Fibroblast of gingiva (primary cell): Measurements from ENCODE around the gene CEP170B.
"Not testable (repeated sequence)": the region's sequence is repeated elsewhere in the genome, so short reads cannot be mapped to it uniquely, and the experiment has no call there.

ENCODE experiments used
- DNase-seq: peaks from one replicate; pipeline ENCODE4 v3.0.0-alpha.2; 2011; ENCODE audit warnings: low read depth

CEP170B gene

DNA sequence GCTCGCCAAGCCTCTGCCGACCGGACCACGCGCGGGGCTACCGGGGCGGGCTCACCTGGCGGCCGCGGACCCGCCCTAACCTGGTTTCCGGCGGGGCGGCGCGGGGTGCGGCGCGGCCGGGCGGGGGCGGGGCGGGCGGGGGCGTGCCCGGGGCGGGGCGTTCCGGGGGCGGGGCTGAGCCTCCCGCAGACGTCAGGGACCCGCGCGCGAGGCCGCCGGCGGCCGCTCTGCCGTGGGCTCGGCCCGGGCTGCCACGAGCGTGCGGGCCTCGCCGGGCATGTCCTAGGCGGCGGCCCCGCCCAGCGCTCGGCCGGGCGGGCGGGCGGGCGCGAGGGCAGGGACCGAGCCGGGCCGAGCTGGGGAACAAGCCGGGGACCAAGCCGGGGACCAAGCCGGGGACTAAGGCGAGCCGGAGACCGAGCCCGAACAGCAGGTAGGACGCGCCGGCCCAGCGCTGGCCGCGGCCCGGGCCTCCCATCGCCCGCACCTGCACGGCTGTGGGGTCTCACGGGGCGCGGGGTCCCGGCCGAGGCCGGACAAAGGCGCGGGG is at the start of gene CEP170B:
Gene CEP170B, plus strand, starts transcription at position 188 of the 550 bp plus-strand sequence. CDS start 3,183 bp downstream, outside the sequence.
- DNase-seq = peak; percentile 50

DNA sequence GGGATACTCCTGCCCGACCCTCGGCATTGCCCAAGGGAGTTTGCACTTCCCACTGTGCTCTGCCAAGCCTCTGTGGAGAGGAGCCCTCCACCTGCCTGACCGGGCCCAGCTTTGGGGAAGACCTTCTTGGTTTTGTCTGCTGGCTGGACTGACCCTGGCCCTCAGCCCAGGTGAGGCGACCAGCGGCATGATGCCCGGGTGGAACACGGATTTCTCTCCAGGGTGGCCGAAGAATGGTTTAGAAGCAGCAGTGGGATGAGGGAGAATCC is 48.5 kb upstream of the CEP170B start:
- DNase-seq = no peak

DNA sequence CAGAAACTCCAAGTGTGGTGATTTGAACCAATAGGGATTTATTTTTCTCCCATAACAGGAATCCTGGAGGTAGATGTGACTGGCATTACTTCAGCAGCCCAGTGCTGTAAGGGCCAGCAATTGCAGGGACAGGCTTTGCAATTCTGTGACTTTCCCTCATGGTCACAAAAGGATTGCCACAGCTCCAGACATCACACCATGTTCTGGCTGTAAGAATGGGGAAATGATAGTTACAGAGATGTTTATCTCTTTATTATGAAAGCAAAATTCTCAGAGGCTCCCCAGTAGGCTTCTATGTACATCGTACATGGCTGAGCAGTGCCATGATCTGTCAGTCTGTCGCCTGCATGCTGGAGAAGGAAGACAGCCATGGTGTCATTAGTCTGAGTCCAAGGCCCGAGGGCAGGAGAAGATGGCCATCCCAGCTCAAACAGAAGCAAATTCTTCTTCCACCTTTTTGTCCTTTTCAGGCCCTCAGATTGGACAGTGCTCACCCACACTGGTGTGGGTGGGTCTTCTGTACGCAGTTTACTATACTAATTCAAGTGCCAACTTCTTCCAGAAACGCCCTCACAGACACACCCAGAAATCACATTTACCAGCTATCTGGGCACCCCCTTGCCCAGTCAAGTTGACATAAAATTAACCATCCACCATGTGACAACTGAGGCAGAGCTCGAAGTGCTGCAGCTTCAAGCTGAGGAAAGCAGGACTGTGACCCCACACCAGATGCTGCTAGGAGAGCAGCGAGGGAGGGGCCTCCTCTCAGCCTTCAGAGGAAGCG is 46.9 kb upstream of the CEP170B start:
- DNase-seq = no peak

DNA sequence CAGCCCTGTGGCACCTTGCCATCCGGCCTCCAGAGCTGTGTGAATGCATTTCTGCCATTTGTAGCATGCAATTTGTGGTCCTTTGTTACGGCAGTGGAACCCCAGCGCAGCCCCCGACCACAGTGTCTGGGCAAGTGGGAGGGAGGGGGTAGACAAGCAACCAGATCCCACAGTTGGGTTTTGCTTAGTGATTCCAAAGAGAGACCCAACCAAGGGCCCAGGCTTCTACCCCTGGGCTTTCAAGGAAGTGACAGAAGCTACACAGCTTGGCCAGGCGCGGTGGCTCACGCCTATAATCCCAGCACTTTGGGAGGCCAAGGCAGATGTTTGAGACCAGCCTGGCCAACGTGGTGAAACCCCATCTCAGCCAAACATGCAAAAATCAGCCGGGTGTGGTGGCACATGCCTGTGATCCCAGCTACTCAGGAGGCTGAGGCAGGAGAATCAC is 46.3 kb upstream of the CEP170B start:
- no peak for DNase-seq

DNA sequence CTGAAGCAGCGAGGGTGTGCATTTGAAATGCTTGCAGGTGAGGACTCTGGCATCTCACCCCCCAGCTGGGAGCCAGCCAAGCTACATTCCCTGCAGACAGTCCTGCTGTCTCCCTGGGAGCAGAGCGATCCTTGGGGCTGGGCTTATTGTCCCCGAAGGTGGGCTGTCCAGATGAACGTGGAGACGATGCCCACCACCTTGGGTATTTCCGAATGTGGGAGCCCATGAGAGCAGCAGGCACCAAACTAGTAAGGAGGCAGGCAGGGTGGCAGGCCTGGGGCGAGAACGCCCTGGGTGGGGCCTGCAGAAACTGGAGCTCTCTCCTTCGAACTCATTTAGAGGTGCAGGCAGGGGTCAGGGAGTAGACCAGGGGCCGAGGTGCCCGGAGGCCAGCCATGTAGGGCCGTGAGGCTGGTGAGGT is 45.7 kb upstream of the CEP170B start:
- no peak for DNase-seq

DNA sequence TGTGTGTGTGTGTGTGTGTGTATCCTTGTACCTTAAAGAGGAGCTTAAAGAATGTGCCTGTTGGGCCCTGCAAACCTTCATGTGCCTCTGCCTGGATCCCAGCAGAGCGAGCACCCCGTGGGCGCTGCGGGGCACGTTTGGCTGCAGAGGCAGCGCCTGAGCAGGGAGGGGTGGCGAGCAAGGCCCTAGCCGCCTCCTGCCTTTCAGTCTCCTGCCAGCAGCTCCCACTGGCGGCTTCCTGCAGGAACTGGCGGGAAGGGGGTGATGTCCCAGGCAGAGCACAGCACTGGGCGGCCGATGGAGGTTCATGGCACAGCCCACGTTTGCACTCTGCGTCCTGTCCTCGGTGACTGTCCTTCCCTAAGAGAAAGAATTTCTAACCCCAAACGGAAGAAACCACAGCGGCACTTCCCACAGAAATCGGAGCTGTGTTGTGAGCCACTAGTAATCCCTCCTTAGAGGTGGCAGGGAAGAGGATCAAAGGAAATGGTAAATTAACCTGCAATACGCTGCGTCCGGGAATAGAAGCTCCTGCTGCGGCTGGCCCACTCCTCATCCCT is 44.3 kb upstream of the CEP170B start:
- peak; percentile 68 for DNase-seq

DNA sequence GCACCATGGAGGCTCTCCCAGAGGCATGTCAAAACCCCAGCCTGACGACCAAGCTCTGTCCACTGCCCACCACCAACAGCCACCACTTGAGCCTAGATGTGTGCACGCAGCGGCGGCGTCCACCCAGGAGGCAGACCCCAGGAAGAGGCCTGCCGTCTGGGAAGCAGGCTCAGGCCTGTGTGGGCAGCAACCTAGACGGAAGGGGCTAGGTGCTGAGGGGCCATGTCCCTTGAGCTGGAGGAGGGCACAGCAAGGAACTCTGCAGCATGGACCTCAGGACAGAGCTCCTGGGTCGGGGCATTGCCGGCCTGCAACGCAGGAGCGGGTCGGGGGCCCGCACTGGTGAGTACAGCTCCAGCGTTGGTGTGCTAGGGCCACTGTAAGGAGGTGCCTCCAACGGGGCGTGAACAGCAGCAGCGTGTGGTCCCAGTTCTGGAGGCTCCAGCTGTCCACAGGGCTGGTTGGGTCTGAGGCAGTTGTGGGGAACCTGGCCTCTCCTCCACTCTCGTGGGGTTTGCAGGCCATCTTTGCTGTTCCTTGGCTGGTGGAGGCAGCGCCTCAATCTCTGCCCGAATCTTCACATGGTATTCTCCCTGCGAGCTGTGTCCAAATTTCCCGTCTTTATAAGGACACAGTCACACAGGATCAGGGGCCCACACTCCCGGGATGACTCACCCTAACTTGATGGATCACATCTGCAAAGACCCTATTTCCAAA is 43.7 kb upstream of the CEP170B start:
- DNase-seq = no peak

DNA sequence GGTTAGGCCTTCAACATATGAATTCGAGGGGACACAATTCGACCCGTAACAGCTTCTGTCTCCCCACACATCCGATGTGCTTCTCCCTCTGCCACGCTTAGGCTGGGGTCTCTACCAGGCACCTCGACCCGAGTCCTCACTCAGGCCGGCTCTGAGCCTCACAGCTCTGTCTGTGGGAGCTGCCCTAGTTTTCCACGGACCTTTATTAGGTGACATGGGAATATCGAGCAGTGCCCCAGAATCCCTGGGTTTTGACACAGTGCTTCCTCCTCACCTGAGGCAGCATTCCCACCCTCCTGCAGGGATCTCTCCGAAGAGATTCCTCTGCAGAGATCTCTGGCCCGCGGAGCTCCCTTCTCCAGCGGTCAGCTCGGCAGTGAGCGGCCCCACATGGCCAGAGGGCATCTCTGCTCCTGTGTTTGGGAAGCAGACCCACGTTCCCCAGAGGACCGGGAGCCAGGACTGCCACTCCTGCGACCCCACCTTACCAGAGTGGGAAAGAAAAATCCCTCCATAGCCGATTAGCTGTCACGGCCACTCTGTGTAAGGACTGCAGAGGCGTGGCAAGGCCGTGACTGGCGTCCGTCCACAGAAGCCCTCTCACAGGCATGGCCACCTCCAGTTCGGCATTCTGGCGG is 43.0 kb upstream of the CEP170B start:
- no peak for DNase-seq

DNA sequence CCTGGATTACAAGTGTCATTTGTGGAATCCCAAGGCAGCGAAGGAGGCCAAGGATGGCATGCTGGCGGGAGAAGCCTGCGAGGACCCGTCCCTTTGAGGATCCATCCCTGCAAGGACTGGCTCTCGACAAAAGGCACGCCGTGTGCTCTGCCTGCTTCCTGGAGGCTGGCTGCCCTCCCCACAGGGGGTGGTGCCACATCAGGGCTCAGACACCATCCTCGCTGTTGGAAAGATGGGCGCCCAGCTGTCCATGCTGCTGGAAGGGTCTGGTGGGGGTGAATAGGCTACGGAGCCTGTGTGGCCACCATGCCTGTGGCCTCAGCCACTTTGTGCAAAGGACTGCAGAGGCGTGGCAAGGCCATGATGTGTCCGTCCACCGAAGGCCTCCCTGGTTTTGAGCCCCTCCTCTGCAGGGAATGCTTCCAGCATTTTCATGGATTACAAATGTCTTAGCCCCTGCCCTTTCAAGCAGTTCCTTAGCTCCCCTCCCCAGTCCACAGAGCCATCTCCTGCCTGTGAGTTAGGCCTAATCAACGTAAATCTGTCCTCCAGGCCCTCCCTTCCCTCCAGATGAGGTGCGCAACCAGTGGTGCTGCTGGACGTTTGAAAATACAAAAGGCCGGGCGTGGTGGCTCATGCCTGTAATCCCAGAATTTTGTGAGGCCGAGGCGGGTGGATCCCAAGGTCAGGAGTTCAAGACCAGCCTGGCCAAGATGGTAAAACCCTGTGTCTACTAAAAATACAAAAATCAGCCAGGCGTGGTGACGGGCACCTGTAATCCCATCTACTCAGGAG is 42.0 kb upstream of the CEP170B start:
- no peak for DNase-seq

DNA sequence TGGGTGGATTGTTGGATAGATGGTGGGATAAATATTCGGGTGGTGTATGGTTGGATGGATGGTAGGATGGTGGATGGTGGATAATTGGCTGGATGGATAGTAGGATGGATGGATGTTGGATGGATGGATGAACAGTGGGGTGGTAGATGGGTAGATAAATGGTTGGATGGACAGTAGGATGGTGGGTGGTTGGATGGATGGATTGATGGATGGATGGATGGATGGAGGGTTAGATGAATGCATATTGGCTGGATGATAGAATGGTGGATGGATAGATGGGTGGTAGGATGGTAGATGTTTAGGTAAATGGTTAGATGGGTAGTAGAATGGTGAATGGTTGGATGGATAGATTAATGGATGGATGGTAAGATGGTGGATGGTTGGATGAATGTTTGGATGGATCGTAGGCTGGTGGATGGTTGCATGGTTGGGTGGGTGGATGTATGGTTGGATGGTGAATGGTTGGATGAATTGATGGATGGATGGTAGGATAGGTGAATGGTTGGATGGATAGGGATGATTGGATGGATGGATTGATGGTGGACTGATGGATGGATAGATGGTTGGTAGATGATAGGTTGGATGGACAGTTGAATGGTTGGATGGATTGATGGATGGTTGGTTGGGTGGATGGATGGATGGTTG is 40.6 kb upstream of the CEP170B start:
- DNase-seq = no peak

DNA sequence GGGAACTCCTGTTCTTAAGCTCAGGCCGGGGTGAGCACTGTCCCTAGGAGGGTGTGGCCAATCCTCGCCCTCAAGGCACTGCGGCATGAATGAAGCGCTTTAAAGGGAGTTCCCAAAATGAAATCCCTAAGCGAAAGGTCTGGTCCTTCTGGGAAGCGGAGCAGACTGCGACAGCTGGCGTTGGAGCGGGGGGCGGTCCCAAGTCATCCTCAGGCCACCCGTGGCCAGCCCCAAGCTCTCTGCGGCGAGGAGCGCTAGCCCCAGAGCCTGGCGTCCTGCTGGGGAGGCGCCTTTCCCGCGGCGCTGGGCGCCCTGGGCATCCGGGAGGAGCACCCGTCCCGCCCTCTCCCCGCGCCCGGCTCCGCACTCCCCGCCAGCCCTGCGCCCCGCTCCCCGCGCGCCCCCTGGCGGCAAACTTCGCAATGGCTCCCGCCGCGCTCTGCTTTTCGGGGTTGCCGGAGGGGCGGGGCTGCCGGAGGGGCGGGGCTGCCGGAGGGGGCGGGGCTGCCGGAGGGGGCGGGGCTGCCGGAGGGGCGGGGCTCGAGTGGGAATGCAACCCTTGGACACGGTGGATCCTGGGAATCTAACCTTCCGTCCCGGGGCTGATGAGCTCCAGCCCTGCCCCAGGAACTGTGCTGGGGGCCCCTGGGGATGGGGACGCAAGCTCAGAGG is 38.7 kb upstream of the CEP170B start:
- DNase-seq = peak; percentile 70

DNA sequence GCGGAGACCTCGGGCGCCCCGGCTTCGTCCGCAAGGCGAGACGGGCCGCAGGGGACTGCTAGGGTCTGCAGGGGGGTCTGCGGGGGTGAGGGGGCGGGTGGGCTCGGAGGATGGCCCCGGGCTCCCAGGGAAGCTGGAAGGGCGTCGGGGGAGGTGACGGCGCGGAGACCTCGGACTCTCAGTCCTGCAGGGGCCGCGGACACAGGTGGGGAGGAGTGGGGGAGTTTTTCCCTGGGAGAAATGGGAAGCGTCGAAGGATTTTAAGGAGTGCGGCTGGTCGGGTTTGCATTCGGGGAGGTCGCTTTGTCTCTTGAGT is 38.2 kb upstream of the CEP170B start:
- no peak for DNase-seq

DNA sequence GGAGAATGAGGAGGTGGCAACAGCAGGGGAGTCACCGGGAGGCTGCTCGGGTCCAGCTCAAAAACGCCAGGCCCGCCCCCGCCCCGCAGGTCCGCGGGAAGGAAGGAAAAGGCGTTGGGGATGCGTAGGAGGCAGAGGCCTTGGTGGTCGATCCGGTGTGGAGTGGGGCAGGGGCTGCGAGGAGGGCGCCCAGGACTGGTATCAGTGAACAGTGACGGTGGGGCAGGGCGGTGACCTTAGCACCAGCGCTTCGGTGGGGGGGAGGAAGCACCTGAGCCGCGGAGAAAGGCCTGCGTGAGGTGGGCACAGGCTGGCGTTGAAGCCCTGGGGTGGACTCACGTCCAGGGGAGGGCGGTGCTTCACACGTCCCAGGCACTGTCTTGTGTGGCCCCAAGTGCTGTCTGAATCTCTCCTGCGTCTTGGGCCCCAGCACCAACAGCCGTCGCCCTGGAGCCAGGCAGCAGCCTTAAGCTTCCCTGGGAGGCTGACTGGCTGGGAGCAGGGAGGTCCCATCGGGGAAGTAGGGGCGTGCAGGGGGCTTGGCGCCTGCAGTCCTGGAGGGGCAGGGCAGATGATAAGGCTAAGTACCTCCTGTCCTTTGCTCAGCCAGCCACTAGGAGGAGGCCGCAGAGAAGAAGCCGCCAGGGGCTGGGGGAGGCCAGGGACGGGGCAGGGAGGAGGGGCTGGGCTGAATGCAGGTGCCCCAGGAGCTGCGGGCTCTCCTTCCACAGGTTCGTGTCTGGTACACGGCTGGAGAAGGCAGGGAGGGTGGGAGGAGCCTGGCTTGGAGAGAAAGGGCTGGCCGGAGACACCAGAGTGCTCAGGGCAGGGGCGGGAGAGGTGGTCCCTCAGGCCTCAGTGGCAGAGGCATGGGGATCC is 37.7 kb upstream of the CEP170B start:
- DNase-seq = peak; percentile 26

DNA sequence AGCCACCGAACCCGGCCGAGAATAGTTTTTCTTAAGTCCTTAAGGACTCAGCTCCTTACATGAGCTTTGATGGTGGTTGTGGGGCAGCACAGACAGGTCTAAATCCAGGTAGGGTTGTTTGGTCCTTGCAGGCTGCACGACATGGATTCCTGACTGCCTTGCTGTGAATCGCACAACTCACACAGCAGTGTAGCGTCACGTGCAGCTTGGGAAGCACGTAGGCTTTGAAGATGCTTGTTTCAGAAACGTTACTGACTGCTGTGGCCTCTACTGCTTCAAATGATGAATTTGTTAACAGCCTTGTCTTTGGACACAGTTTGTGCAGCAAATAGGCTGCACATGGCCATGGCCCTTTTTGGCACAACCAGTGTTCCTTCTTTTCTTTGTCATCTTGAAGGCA is 34.3 kb upstream of the CEP170B start:
- no peak for DNase-seq

DNA sequence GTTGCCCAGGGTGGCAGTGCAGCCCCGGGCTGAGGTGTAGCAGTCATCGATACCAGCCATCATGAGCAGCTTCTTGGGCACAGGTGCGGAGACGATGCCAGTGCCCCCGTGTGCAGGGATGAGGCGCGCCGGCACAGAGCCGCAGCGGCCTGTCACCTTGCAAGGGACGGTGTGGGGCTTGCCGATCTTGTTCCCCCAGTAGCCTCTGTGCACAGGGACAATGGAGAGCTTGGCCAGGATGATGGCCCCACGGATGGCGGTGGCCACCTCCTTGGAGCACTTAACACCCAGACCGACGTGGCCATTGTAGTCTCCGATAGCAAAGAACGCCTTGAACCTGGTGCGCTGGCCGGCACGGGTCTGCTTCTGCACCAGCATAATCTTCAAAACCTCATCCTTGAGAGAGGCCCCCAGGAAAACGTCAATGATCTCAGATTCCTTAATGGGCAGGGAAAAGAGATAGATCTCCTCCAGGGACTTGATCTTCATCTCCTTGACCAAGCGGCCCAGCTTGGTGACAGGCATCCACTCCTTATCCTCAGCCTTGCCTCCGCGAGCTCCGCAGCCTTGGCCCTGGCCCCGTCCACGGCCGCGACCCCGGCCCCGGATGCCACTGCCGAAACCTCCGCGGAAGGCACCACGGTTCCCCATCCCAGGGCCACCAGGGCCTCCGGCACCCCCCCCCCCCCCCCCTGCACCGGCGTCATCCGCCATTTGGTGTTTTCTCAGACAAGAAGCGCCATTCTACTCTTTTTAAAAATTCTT is 28.7 kb upstream of the CEP170B start:
- not testable (repeated sequence) for DNase-seq

DNA sequence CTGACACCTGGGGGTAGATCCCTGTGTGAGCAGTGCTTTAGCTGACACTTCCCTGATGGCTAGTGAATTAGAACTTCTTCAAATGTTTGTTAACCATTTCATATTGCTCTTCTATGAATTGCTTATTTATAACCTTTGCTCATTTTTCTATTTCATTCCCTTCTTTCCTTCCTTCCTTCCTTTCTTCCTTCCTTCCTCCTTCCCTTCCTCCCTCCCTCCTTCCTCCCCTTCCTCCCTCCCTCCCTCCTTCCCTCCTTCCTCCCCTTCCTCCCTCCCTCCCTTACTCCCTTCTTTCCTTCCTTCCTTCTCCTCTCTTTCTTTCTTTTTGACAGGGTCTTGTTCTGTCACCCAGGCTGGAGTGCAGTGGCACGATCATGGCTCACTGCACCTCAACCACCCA is 23.3 kb upstream of the CEP170B start:
- no peak for DNase-seq

DNA sequence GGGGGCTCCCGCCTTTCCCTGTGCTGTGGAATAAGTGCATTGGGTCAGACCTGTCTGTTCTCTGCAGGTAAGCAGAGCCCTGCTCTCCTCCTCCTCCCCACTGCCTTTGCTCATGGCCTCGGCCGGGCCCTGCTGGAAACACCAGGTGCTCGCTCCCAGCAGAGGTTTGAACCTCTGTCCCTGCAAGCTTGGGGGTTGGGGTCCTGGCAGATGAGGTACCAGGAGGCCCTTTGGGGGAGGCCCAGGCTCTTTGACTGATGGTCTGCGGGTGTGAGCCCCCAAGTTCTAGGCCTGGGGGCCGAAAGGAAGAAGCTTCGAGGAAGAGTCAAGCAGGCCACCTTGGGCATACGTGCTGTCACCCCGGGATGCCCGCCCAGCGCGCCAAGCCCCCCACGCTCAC is 22.1 kb upstream of the CEP170B start:
- DNase-seq = no peak

DNA sequence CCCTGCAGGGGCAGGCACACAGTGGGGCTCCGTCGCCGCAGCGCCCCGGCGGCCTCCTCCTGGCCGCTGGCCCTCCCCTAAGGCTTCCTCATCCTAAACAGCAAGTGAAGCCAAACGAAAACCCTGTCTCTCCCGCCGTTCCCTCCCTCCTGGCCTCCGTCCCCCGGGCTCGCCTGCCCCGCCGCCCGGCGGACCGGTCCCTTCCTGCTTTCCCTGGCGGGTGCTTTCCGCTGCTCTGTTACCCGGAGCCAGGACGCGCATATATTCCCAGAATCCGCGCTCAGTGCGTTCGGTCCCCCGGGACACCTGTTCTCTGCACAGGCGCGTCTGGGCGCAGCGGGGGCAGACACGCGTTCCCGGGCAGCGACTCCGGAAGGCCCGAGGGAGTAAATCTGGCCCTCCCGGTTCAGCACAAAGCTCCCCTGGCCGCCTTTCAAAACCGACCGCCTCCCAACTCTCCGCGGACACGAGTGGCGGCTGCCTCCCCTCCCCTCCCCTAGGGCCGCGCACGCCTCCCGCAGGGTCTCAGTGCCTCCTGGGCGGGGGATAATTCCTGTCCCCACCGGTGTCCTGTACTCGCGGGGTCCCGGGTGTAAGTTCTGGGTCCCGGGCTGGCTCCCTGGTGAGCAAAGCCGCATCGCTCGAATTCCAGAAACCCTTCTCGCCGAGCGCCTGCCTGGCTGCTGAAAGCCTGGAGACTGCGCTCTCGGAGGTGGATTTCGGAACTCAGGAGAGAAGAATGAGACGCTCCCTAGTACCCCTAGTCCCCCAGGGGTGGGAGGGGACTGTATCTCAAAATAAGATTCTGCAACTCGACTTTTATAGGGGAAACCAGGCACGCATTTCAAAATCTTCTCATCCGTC is 21.4 kb upstream of the CEP170B start:
- DNase-seq = no peak
